ENCODE results near the gene KRT40. TPM values are rescaled to one million over a fixed set of nuclear protein-coding genes. Genes with fewer than 3 reads are reported as not detected.

Gene KRT40
- total and polyA plus RNA-seq, 10 of the 15 experiments (the other 5 are each of a cell fraction or from before 2014, with no cell fraction given) = not detected

DNA sequence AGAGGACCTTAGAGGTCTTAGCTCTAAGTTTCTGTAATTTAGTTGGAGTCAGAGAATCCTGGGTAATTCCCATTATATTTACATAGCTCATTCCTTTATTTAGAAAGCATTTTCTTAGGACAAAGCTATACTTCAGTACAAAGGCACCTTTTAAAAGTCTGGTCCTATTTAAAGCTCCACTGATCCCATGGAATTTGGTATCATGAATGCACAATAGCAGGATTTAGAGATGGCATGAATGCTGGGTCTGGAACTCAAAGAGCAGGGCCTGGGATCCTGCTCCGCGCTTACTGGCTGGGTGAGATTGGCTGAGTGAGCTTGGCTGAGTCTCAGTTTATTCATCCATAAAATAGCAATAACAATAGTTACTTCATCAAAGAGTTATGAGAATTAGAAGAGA is 51.5 kb downstream of the KRT40 start:
- Histone ChIP-seq H3K27me3 (replicated peaks in 1 of 2; ENCODE audit: control insufficient read depth in 2 of 2, insufficient read depth in 2 of 2, low read length in 1 of 2) (no peaks in the 10 kb centered on the region; a peak in 1 of 4 replicates), H3K4me3 (no peak overlapping the region), H4K20me1 (ENCODE audit: control insufficient read depth, insufficient read depth) (no peaks in the 10 kb centered on the region), H3K36me3 (ENCODE audit: control insufficient read depth in 2 of 2, insufficient read depth in 2 of 2, low read length in 1 of 2) (no peaks in the 10 kb centered on the region), H3K9me3 (replicated peaks; ENCODE audit: control insufficient read depth, insufficient read depth, low read length) (no peaks in the 10 kb centered on the region), H3K9ac (ENCODE audit: control insufficient read depth, insufficient read depth, low read length) (no peak overlapping the region), H3K27ac (ENCODE audit: control insufficient read depth, insufficient read depth) (no peak overlapping the region), H3K79me2 (ENCODE audit: control insufficient read depth, insufficient read depth, low read length) (no peaks in the 10 kb centered on the region), H3K4me2 (ENCODE audit: control insufficient read depth, insufficient read depth) (no peak overlapping the region), H3K4me1 (ENCODE audit: control insufficient read depth, insufficient read depth, low read length) (no peaks in the 10 kb centered on the region), H2AFZ (ENCODE audit: control insufficient read depth, low read depth, low read length) (no peak overlapping the region)
- ChIA-PET POLR2A (no interaction called here), CTCF (interaction anchor here (0.6 to 1.3 kb wide), 5 partner anchors 15 to 716 kb away, joined by 3 to 7 read pairs (median 3); partner anchors contain the start of gene KRT32), RAD21 (ENCODE audit: unreplicated experiment) (no interaction called here), SMC1A (ENCODE audit: uncharacterized antibody, unreplicated experiment) (interaction anchor here (1.1 kb wide), 1 partner anchor 15 kb away, joined by 3 read pairs; no protein-coding TSS in a partner anchor)
- FAIRE-seq (no peak), ATAC-seq (no peak), DNase-seq (ENCODE audit: low read depth, low spot score) (no peak)
- no TSS peak for BruUV-seq (replicated peaks)
- intact Hi-C loops (cut with micrococcal nuclease; ENCODE audit: unreplicated experiment) (no loop called here), in situ Hi-C loops (cut with MboI) (no loop called here)
- 67% methylated on average over 2 of the region's 2 CpGs for WGBS (ENCODE audit: insufficient coverage, insufficient replicate concordance, low lambda C conversion rate, missing lambda C conversion rate)
- no peak for TF ChIP-seq NFYB (IDR thresholded peaks at IDR 0.05; ENCODE audit: insufficient read depth, low read depth, low read length)
- TF ChIP-seq, protein P1, sequence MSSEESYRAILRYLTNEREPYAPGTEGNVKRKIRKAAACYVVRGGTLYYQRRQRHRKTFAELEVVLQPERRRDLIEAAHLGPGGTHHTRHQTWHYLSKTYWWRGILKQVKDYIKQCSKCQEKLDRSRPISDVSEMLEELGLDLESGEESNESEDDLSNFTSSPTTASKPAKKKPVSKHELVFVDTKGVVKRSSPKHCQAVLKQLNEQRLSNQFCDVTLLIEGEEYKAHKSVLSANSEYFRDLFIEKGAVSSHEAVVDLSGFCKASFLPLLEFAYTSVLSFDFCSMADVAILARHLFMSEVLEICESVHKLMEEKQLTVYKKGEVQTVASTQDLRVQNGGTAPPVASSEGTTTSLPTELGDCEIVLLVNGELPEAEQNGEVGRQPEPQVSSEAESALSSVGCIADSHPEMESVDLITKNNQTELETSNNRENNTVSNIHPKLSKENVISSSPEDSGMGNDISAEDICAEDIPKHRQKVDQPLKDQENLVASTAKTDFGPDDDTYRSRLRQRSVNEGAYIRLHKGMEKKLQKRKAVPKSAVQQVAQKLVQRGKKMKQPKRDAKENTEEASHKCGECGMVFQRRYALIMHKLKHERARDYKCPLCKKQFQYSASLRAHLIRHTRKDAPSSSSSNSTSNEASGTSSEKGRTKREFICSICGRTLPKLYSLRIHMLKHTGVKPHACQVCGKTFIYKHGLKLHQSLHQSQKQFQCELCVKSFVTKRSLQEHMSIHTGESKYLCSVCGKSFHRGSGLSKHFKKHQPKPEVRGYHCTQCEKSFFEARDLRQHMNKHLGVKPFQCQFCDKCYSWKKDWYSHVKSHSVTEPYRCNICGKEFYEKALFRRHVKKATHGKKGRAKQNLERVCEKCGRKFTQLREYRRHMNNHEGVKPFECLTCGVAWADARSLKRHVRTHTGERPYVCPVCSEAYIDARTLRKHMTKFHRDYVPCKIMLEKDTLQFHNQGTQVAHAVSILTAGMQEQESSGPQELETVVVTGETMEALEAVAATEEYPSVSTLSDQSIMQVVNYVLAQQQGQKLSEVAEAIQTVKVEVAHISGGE (CRISPR knock-in tag; IDR thresholded peaks at IDR 0.05) = no peak
- TF ChIP-seq CHD1 (IDR thresholded peaks at IDR 0.05; ENCODE audit: low read depth, low read length) = no peak
- no peak for TF ChIP-seq RELA (IDR thresholded peaks at IDR 0.05; ENCODE audit: borderline replicate concordance, partially characterized antibody)
- TF ChIP-seq PBX3 (IDR thresholded peaks at IDR 0.05; ENCODE audit: insufficient replicate concordance, low read depth, low read length) = no peak
- no peak for TF ChIP-seq RB1 (IDR thresholded peaks at IDR 0.05; ENCODE audit: borderline replicate concordance)
- TF ChIP-seq, protein P2, sequence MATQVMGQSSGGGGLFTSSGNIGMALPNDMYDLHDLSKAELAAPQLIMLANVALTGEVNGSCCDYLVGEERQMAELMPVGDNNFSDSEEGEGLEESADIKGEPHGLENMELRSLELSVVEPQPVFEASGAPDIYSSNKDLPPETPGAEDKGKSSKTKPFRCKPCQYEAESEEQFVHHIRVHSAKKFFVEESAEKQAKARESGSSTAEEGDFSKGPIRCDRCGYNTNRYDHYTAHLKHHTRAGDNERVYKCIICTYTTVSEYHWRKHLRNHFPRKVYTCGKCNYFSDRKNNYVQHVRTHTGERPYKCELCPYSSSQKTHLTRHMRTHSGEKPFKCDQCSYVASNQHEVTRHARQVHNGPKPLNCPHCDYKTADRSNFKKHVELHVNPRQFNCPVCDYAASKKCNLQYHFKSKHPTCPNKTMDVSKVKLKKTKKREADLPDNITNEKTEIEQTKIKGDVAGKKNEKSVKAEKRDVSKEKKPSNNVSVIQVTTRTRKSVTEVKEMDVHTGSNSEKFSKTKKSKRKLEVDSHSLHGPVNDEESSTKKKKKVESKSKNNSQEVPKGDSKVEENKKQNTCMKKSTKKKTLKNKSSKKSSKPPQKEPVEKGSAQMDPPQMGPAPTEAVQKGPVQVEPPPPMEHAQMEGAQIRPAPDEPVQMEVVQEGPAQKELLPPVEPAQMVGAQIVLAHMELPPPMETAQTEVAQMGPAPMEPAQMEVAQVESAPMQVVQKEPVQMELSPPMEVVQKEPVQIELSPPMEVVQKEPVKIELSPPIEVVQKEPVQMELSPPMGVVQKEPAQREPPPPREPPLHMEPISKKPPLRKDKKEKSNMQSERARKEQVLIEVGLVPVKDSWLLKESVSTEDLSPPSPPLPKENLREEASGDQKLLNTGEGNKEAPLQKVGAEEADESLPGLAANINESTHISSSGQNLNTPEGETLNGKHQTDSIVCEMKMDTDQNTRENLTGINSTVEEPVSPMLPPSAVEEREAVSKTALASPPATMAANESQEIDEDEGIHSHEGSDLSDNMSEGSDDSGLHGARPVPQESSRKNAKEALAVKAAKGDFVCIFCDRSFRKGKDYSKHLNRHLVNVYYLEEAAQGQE (IDR thresholded peaks at IDR 0.05; ENCODE audit: low read depth, low read length) = no peak
- TF ChIP-seq, protein P3, sequence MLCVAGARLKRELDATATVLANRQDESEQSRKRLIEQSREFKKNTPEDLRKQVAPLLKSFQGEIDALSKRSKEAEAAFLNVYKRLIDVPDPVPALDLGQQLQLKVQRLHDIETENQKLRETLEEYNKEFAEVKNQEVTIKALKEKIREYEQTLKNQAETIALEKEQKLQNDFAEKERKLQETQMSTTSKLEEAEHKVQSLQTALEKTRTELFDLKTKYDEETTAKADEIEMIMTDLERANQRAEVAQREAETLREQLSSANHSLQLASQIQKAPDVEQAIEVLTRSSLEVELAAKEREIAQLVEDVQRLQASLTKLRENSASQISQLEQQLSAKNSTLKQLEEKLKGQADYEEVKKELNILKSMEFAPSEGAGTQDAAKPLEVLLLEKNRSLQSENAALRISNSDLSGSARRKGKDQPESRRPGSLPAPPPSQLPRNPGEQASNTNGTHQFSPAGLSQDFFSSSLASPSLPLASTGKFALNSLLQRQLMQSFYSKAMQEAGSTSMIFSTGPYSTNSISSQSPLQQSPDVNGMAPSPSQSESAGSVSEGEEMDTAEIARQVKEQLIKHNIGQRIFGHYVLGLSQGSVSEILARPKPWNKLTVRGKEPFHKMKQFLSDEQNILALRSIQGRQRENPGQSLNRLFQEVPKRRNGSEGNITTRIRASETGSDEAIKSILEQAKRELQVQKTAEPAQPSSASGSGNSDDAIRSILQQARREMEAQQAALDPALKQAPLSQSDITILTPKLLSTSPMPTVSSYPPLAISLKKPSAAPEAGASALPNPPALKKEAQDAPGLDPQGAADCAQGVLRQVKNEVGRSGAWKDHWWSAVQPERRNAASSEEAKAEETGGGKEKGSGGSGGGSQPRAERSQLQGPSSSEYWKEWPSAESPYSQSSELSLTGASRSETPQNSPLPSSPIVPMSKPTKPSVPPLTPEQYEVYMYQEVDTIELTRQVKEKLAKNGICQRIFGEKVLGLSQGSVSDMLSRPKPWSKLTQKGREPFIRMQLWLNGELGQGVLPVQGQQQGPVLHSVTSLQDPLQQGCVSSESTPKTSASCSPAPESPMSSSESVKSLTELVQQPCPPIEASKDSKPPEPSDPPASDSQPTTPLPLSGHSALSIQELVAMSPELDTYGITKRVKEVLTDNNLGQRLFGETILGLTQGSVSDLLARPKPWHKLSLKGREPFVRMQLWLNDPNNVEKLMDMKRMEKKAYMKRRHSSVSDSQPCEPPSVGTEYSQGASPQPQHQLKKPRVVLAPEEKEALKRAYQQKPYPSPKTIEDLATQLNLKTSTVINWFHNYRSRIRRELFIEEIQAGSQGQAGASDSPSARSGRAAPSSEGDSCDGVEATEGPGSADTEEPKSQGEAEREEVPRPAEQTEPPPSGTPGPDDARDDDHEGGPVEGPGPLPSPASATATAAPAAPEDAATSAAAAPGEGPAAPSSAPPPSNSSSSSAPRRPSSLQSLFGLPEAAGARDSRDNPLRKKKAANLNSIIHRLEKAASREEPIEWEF (IDR thresholded peaks at IDR 0.05; ENCODE audit: insufficient replicate concordance, low read depth, low read length) = no peak
